ENCODE data around the gene COL3A1.

GRCh38 chr2:189014449-189015138 is 40.4 kb downstream of the COL3A1 start:
- no peak for TF ChIP-seq POLR2AphosphoS5 (IDR thresholded peaks at IDR 0.05; ENCODE audit: low read depth)
- TF ChIP-seq EZH2 (IDR thresholded peaks at IDR 0.05; ENCODE audit: low read depth, unreplicated experiment) = no peak
- TF ChIP-seq, protein P1, sequence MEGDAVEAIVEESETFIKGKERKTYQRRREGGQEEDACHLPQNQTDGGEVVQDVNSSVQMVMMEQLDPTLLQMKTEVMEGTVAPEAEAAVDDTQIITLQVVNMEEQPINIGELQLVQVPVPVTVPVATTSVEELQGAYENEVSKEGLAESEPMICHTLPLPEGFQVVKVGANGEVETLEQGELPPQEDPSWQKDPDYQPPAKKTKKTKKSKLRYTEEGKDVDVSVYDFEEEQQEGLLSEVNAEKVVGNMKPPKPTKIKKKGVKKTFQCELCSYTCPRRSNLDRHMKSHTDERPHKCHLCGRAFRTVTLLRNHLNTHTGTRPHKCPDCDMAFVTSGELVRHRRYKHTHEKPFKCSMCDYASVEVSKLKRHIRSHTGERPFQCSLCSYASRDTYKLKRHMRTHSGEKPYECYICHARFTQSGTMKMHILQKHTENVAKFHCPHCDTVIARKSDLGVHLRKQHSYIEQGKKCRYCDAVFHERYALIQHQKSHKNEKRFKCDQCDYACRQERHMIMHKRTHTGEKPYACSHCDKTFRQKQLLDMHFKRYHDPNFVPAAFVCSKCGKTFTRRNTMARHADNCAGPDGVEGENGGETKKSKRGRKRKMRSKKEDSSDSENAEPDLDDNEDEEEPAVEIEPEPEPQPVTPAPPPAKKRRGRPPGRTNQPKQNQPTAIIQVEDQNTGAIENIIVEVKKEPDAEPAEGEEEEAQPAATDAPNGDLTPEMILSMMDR (conservative IDR thresholded peaks at IDR 0.05; ENCODE audit: low read depth in 2 of 2) = no peak
- TF ChIP-seq JUNB (IDR thresholded peaks at IDR 0.05; ENCODE audit: unreplicated experiment) = no peak
- no peak for TF ChIP-seq EZH2phosphoT487 (IDR thresholded peaks at IDR 0.05; ENCODE audit: unreplicated experiment)
- TF ChIP-seq CREB1 (CRISPR knock-in tag; IDR thresholded peaks at IDR 0.05; ENCODE audit: low read depth) = no peak
- TF ChIP-seq REST (IDR thresholded peaks at IDR 0.05; ENCODE audit: unreplicated experiment) = no peak
- TF ChIP-seq, protein P2, sequence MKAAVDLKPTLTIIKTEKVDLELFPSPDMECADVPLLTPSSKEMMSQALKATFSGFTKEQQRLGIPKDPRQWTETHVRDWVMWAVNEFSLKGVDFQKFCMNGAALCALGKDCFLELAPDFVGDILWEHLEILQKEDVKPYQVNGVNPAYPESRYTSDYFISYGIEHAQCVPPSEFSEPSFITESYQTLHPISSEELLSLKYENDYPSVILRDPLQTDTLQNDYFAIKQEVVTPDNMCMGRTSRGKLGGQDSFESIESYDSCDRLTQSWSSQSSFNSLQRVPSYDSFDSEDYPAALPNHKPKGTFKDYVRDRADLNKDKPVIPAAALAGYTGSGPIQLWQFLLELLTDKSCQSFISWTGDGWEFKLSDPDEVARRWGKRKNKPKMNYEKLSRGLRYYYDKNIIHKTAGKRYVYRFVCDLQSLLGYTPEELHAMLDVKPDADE (IDR thresholded peaks at IDR 0.05) = no peak
- TF ChIP-seq STAT1 (IDR thresholded peaks at IDR 0.05; ENCODE audit: unreplicated experiment) = no peak
- no peak for TF ChIP-seq NANOG (IDR thresholded peaks at IDR 0.05; ENCODE audit: borderline replicate concordance)
